EH (cell line): ENCODE results near the gene MACF1.
A peak's percentile ranks its signal among the peaks of the same experiment; 100 is the strongest.
"Not testable (repeated sequence)": the region's sequence is repeated elsewhere in the genome, so short reads cannot be mapped to it uniquely, and the experiment has no call there.

Experiments used
- DNase-seq: peaks from one replicate; pipeline ENCODE4 v3.0.0-alpha.2; 2015; ENCODE audit warnings: low read depth

MACF1 gene

DNA sequence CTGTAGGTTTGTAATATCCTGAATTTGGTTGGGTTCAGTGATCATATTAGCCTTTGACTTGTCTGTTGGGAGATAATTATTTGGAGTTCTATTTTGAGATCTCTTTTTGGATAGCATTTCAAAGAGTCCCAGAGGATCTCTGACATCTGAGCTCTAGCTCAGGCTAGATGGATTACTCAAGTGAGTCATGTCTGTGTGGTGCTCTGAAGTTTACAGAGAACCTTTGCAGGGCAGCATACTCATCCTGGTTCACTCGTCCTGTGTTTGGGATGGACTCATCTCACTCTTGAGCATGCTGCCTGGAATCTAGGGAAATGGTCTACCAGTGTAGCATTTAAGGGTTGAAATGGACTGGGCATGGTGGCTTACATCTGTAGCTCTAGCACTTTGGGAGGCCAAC is 257.6 kb downstream of the MACF1 start:
- DNase-seq: peak; percentile 32

DNA sequence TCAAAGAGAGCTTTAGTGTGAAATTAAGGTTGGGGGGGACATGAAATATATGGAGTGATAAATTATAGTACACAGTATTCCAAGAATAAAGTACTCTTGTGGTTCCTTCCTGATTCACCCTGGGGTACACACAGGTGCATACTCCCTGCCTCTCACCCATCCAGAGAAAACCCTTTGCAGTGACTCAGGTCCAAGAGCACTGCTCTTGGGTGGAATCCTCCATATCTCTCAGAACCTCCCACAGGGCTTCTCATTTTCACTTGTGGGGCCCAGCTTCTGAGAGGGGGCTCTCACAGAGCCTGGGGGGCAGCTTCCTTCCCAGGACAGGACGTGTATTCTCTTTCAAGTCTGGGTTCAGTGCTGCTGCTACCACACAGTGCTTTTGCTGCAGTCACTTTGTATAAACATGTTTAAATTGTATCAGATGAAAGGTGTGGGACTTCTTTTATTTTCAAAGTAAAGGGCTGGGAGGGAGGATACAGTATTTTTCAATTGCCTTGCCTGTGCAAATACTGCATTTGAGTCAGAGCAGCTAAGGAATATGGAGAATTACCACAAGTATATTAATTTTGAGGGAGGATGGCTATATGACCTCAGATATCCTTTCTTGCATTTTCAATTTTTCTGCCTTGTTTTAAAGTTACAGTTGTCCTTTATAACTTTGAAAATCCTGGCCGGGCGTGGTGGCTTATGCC is 262.1 kb downstream of the MACF1 start:
- DNase-seq: no peak

- DNase-seq: not testable (repeated sequence)
Observed at GRCh38 chr1:39467108-39467720, 262.7 kb downstream of the MACF1 start.

GRCh38 chr1:39469150-39469549 is 264.7 kb downstream of the MACF1 start:
- no peak for DNase-seq

DNA sequence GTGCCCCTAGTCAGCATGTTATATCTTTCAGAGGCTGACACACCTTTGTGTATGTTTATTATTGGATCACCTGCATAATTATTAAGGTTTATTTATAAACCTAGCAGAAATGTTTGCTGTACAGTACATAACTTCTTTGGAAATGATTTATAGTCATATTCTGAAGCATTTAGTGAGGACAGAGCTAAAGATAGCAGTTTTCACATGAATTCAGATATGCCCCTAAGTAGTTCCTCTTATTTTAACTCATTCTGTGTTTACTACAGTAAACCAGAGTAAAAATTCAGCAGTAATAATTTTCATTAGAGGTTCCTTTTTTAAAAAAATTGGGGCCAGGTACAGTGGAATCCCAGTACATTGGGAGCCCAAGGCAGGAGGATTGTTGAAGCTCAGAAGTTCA is 265.5 kb downstream of the MACF1 start:
- DNase-seq: no peak

DNA sequence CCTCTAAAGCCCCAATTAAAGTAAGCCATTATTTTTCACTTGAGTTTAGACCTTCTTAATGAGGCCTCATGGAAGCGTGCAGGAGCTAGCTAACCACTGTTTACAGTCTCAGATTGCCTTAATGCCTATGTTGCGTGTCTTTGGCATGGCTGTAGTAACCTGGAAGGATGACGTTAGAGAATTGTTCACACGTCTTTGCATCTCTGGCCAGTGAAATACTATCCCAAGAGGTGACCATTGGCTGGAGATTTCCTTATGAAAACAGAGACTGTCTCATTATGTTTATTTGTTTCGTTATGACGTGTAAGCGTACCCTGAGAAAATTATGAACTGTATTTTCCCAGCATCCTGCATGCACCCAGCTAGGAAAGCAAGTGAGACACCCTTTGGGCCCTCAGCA is 268.3 kb downstream of the MACF1 start:
- DNase-seq: no peak

- no peak for DNase-seq
Observed at GRCh38 chr1:39473324-39473723, 268.8 kb downstream of the MACF1 start.

DNA sequence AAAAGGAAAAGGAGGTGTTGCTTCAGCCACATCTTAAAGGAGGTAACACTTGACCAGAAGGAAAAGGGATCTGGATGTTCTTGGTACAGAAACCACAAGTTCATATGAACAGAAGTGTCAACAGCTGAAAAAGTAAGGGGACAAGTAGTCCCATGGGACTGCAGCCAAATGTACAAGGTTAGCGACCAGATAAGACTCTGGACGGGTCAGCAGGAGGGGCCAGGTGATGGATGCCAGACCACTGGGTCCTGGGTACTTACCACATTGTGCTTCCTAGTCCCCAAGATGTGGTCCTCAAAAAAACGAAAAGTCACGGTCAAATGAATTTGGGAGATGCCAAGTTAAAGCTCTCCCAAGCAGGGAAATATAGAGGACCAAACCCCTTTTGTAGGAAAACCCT is 270.3 kb downstream of the MACF1 start:
- DNase-seq: no peak

- not testable (repeated sequence) for DNase-seq
Observed at GRCh38 chr1:39475551-39475950, 271.1 kb downstream of the MACF1 start.

DNA sequence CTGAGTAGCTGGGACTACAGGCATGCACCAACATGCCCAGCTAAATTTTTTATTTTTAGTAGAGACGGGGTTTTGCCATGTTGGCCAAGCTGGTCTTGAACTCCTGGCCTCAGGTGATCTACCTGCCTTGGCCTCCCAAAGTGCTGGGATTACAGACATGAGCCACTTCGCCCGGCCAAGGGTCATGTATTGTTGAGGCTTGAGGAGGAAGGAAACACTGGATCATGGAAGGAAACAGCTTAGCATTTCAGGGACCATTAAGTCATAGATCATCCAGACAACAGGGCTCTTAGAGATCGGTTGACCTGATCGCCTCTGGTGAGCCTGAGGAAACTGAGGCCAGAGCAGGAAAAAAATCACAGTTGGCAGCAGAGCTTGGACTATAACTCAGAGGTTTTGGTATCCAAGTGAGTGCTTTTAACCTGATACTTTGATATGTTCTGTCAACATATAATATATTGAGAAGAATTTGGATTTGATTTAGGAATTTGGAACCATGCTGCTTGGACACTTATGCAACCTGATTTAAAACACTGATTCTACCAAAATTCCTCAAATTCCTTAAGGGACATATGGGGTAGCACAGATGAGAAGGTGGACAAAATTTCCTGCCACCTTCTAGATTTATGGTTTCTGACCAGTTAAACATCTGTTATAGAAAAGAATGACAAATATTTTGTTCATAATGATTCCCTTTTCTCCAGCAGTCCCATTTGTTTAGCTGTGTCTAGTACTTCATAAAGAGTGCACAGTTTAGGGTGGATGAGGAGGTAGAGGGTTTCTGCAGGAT is 273.8 kb downstream of the MACF1 start:
- peak; percentile 51 for DNase-seq

- no peak for DNase-seq
Observed at GRCh38 chr1:39481289-39481688, 276.8 kb downstream of the MACF1 start.

- DNase-seq: no peak
Observed at GRCh38 chr1:39483276-39483675, 278.8 kb downstream of the MACF1 start.

- DNase-seq: no peak
Observed at GRCh38 chr1:39484564-39484963, 280.1 kb downstream of the MACF1 start.

- no peak for DNase-seq
Observed at GRCh38 chr1:39485046-39485803, 280.7 kb downstream of the MACF1 start.

DNA sequence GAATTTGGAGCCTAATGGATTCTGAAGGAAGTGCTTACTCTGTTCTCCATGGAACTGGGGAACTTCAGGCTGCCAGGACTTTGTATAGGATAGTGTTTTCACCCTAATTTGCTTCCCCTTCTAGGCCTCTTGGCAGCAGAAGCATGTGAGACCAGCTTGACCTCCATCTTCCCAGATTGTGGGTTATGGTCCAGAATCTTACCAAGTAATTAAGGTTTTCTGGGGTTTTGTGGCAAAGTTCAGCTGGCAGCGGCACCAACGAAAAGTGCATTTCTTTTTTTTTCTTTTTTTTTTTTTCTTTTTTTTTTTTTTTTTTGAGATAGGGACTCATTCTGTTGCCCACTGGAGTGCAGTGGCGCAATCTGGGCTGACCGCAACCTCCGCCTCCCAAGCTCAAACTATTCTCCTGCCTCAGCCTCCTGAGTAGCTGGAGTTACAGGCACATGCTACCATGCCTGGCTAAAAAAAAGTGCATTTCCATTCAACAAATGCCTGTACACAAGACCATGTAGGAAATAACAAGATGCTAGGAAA is 283.6 kb downstream of the MACF1 start:
- no peak for DNase-seq

GRCh38 chr1:39488793-39489566 is 284.5 kb downstream of the MACF1 start:
- DNase-seq: peak; percentile 12

DNA sequence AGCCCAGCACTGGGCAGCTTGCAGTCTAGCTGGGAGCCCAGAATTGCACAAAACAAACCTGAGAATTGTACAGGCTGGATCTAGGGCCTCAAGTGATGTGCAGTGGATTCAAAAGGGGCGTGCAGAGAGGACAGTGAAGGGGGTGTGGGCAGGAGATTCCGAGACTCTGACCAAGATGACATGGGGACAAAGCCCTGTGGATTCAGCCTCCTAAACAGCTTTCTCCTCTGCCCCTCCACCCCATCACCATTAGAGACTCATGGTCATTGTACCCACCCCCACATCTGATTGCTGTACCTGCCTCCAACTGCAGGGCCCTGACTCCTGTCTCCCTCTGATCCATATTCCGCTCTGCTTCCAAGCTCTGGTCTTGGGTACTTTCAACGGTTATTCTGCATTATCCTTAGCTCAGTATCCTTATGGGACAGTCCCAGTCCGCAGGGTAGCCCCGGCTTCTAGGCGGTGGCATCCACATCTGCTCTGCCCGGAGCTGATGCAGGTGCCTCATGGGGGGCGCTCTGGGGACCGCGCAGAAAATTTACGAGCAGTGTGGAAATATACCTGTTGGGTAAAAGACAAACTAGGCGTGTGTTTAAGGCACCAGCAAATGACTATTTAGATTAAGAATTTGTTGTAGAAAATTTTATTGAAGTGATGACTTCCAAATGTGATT is 285.2 kb downstream of the MACF1 start:
- peak; percentile 12 for DNase-seq

GRCh38 chr1:39490596-39491145 is 286.2 kb downstream of the MACF1 start:
- no peak for DNase-seq

GRCh38 chr1:39491146-39491921 is 286.8 kb downstream of the MACF1 start, which contains the start of gene BMP8A:
Gene BMP8A (plus strand): TSS chr1:39491636. CDS start chr1:39491992, 356 bp downstream.
- peak; percentile 53 for DNase-seq
